ENCODE data around the gene STAT3.
"Not testable (repeated sequence)": the region's sequence is repeated elsewhere in the genome, so short reads cannot be mapped to it uniquely, and the experiment has no call there.

The STAT3 gene

GRCh38 chr17:42312285-42313130, 75.7 kb downstream of the STAT3 start:
- DNase-seq, result no peak

DNA sequence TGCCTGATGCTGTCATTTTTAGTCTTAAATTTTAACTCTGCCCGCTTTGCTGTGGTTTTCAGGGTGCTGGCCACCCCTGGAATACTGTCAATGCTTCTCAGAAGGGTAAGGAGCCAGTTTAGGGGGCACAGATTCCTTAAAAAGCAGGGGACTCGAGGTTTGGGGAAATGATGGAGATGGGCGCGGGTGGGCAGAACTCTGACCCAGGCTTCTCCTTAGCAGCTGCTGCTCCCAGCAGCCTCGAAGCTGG, 76.3 kb downstream of the STAT3 start:
- DNase-seq, result no peak

DNA sequence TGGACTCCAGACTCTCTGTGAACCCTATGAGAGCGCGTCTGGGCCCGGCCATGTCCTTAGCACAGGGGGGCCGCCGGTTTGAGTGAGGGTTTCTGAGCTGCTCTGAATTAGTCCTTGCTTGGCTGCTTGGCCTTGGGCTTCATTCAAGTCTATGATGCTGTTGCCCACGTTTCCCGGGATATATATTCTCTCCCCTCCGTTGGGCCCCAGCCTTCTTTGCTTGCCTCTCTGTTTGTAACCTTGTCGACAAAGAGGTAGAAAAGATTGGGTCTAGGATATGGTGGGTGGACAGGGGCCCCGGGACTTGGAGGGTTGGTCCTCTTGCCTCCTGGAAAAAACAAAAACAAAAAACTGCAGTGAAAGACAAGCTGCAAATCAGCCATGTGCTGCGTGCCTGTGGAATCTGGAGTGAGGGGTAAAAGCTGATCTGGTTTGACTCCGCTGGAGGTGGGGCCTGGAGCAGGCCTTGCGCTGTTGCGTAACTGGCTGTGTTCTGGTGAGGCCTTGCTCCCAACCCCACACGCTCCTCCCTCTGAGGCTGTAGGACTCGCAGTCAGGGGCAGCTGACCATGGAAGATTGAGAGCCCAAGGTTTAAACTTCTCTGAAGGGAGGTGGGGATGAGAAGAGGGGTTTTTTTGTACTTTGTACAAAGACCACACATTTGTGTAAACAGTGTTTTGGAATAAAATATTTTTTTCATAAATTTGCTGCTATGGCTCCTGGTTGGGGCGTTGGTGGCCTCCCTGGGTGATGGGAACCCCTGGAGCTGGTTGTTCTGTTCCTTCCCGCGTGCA, 76.8 kb downstream of the STAT3 start:
- no peak for DNase-seq

- DNase-seq, result no peak
These were observed 77.4 kb downstream of the STAT3 start for GRCh38 chr17:42310787-42311215.

GRCh38 chr17:42309986-42310786, 78.1 kb downstream of the STAT3 start:
- DNase-seq, result no peak

- no peak for DNase-seq
These were observed 79.1 kb downstream of the STAT3 start for GRCh38 chr17:42309142-42309541.

GRCh38 chr17:42308446-42308845, 79.8 kb downstream of the STAT3 start:
- no peak for DNase-seq

DNA sequence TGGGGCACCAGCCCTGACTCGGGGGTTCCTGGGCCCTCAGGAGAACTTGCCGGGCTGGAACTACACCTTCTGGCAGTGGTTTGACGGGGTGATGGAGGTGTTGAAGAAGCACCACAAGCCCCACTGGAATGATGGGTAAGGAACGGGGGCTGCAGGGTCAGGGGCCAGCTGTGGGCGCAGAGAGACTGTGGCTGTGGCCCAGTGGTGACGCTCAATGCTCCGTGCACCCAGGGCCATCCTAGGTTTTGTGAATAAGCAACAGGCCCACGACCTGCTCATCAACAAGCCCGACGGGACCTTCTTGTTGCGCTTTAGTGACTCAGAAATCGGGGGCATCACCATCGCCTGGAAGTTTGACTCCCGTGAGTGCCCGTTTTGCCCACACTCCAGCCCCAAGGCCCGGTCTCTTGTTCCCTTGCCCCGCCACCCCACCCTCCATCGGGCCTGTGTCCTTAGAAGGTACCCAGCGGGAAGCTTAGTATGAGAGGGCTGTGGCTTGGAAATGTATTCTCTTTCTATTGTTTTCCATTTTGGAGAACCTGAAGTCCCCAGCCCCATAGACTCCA, 80.8 kb downstream of the STAT3 start:
- no peak for DNase-seq

DNA sequence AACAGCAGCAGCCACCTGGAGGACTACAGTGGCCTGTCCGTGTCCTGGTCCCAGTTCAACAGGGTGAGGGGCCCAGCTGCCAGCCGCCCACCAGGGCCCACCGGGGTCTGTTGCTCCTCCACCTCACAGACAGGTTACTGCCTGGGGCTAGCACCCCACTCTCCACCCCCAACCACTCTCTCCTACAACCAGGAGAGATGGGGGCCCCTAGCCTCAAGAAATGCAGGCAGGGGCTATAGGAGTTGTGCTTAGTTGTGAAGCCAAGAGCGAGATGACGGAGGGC, 81.9 kb downstream of the STAT3 start:
- no peak for DNase-seq

GRCh38 chr17:42305543-42306384, 82.5 kb downstream of the STAT3 start:
- DNase-seq, result no peak

GRCh38 chr17:42305031-42305330, 83.3 kb downstream of the STAT3 start:
- not testable (repeated sequence) for DNase-seq

DNA sequence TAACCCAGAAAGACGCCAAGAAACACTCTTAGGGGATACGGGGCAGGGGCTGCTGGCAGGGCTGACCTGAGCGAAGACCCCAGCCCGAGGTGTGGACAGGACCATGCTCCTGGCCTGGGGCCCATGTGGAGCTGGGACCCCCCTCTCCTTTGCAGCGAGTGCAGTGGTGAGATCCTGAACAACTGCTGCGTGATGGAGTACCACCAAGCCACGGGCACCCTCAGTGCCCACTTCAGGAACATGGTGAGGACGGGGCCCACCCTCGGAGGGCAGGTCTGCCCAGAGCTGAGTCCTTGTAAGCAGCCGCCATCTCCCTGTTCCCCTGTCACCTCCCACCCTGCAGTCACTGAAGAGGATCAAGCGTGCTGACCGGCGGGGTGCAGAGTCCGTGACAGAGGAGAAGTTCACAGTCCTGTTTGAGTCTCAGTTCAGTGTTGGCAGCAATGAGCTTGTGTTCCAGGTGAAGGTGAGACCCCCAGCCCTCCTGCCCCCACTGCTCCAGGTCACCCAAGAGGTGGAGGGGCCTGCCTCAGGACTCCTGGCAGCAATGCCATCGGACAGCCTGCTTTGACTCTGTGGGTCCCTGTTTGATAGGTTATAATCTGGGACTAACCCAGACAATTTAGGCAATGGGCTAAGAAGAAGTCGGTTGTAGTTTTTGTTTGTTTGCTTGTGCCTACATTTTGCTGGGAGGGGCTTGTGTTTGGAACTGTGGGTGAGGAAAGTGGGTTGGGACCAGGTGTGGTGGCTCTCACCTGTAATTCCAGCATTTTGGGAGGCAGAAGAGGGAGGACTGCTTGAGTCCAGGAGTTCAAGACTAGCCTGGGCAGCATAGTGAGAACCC, 83.8 kb downstream of the STAT3 start:
- no peak for DNase-seq

DNA sequence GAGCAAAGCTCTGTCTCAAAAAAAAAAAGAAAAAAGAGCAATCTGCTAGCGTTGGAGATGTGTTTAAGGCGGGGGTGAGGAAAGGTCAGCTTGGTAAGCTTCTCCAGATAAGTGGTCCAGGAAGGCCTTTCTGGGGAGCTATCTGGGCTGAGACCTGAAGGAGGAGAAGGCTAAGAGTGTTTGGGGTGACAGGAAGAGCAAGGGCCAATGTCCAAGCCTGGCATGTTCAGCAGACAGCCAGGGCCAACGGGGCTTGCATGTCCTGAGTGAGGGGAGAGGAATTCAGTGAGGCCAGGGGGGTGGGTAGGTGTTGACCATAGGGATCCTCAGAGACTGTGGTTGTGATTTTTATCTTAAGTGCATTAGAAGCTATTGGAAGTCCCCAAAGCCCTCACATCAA, 84.5 kb downstream of the STAT3 start:
- DNase-seq, result no peak

DNA sequence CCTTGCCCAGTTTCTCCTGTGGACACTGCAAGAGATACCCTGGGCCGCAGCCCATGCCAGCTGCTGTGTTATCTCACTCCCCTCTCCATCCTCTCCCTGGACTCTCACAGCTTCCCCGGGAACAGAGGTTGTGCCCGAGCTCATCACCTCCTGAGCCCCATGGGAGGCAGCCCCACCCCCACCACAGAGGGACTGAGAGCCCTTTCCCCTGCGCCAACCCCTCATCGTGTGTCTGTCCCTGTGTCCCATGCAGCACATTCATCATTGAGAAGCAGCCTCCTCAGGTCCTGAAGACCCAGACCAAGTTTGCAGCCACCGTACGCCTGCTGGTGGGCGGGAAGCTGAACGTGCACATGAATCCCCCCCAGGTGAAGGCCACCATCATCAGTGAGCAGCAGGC, 87.2 kb downstream of the STAT3 start:
- no peak for DNase-seq

DNA sequence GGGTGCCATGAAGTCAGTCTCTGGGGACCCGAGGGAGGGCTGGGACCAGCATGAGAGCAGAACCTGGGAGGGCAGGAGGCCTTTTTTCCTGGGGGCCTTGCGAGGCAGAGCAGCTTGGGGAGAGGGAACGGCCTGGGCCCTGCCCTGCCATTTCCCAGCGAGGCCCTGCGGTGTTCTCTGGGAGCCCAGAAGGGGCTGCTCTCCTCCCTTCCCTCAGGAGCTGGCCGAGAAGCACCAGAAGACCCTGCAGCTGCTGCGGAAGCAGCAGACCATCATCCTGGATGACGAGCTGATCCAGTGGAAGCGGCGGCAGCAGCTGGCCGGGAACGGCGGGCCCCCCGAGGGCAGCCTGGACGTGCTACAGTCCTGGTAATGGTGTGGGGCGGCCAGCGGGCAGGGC, 88.3 kb downstream of the STAT3 start:
- not testable (repeated sequence) for DNase-seq

- not testable (repeated sequence) for DNase-seq
These were observed 88.9 kb downstream of the STAT3 start for GRCh38 chr17:42299361-42299760.

- DNase-seq, result not testable (repeated sequence)
These were observed 90.5 kb downstream of the STAT3 start for GRCh38 chr17:42297775-42298174.

DNA sequence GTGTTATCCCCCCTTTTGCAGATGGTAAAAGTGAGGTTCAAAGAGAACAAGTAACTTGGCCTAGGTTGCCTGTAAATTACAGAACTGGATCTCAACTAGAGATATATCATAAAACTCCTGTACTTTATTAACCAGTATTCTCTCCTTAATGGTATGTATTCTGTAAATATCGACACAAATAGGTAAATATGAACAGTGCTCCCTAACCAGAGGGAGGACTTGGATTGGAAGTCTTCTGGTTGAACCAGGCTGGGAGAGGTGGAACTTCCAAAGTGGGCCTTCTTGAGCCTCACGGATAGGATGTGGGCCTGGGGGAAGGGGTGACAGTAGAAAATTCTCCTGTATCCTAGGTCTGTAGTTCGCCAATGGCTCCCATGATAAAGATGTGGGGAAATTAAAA, 92.2 kb downstream of the STAT3 start:
- DNase-seq, result no peak

- DNase-seq, result no peak
These were observed 93.5 kb downstream of the STAT3 start for GRCh38 chr17:42294469-42295398.

GRCh38 chr17:42291129-42291528, 97.1 kb downstream of the STAT3 start:
- DNase-seq, result no peak

GRCh38 chr17:42290577-42290976, 97.7 kb downstream of the STAT3 start:
- no peak for DNase-seq
